HG02588 (cell line): ENCODE results near the gene SH2B2.

Source experiments
- ATAC-seq: cut with Tn5 transposase; IDR thresholded peaks from one replicate; pipeline ENCODE4 v1.9.1; 2021; ENCODE audit warnings: mild to moderate bottlenecking, moderate library complexity; ENCODE audit not compliant: unreplicated experiment

The SH2B2 gene

GRCh38 chr7:102286237-102287110, at the start of gene SH2B2:
Gene SH2B2 (plus strand): TSS chr7:102286868. CDS start chr7:102300551, 13,683 bp downstream.
- ATAC-seq: no peak

- no peak for ATAC-seq
Measured at GRCh38 chr7:102239206-102239820, 47.4 kb upstream of the SH2B2 start.

GRCh38 chr7:102241431-102241830, 45.2 kb upstream of the SH2B2 start:
- ATAC-seq: no peak

- no peak for ATAC-seq
Measured at GRCh38 chr7:102244601-102245000, 42.1 kb upstream of the SH2B2 start.

- no peak for ATAC-seq
Measured at GRCh38 chr7:102248081-102248455, 38.6 kb upstream of the SH2B2 start.

- no peak for ATAC-seq
Measured at GRCh38 chr7:102248456-102249395, 37.9 kb upstream of the SH2B2 start.

GRCh38 chr7:102251531-102252365, 34.9 kb upstream of the SH2B2 start:
- ATAC-seq: no peak

- ATAC-seq: no peak
Measured at GRCh38 chr7:102252366-102252982, 34.2 kb upstream of the SH2B2 start.

- no peak for ATAC-seq
Measured at GRCh38 chr7:102253066-102253972, 33.3 kb upstream of the SH2B2 start.

GRCh38 chr7:102253973-102254370, 32.7 kb upstream of the SH2B2 start:
- ATAC-seq: no peak

GRCh38 chr7:102254521-102254920, 32.1 kb upstream of the SH2B2 start:
- ATAC-seq: no peak

- ATAC-seq: no peak
Measured at GRCh38 chr7:102255501-102255900, 31.2 kb upstream of the SH2B2 start.

GRCh38 chr7:102255916-102256315, 30.8 kb upstream of the SH2B2 start:
- ATAC-seq: no peak

GRCh38 chr7:102258073-102258748, 28.5 kb upstream of the SH2B2 start:
- ATAC-seq: no peak

- ATAC-seq: no peak
Measured at GRCh38 chr7:102258749-102259107, 27.9 kb upstream of the SH2B2 start.

- no peak for ATAC-seq
Measured at GRCh38 chr7:102260856-102261255, 25.8 kb upstream of the SH2B2 start.

- ATAC-seq: no peak
Measured at GRCh38 chr7:102261451-102261850, 25.2 kb upstream of the SH2B2 start.

GRCh38 chr7:102262546-102262945, 24.1 kb upstream of the SH2B2 start:
- no peak for ATAC-seq
